Thoracic aorta (tissue), 2 donors: ENCODE data around the gene HSD17B14. TPM values are rescaled to one million over a fixed set of nuclear protein-coding genes. Genes with fewer than 3 reads are reported as not detected.
A peak's percentile ranks its signal among the peaks of the same experiment; 100 is the strongest.

Experiments used
- ATAC-seq: fragments of 150-250 bp; one replicate; pipeline ENCODE4 v1.8.0; 2017; ENCODE audit warnings: low read depth; ENCODE audit not compliant: insufficient number of reproducible peaks, low FRiP score
- DNase-seq: peaks from one replicate; pipeline ENCODE4 v3.0.0-alpha.2; 2020; ENCODE audit warnings: low spot score
- H3K27ac ChIP-seq, 2 donors: fragments of 200-600 bp; sonication (generic); 1 replicate in 1 of 2; 2 replicates in 1 of 2; pipeline ENCODE4 v1.5.1; 2016; ENCODE audit warnings: mild to moderate bottlenecking in 2 of 2, moderate library complexity in 2 of 2
- H3K27me3 ChIP-seq: fragments of 200-600 bp; sonication (generic); replicated peaks from 2 replicates; pipeline ENCODE4 v1.6.0; 2016; ENCODE audit warnings: mild to moderate bottlenecking; ENCODE audit not compliant: insufficient read depth
- H3K36me3 ChIP-seq: fragments of 200-600 bp; sonication (generic); one replicate; pipeline ENCODE4 v1.5.1; 2016
- H3K4me1 ChIP-seq, 2 donors: fragments of 200-600 bp; sonication (generic); 1 replicate in 1 of 2; 2 replicates in 1 of 2; pipeline versions ENCODE4 v1.5.1 to v1.6.0; 2016; ENCODE audit warnings: low read depth in 2 of 2, mild to moderate bottlenecking in 1 of 2; ENCODE audit not compliant: control insufficient read depth in 1 of 2
- H3K4me3 ChIP-seq: fragments of 200-600 bp; sonication (generic); 2 replicates; pipeline ENCODE4 v1.5.1; 2016; ENCODE audit warnings: mild to moderate bottlenecking
- H3K9me3 ChIP-seq: fragments of 200-600 bp; sonication (generic); 2 replicates; pipeline ENCODE4 v1.5.1; 2016
- total RNA-seq, 2 donors: library from RNA; depleted of rRNA; stranded (reverse); fragments of >200 nt; gene quantifications; one replicate each; pipeline versions ENCODE4 v1.1.0 to v1.2.3, GENCODE V29; 2016
- TF ChIP-seq, protein P1 (sequence below): fragments of 200-600 bp; sonication (generic); IDR thresholded peaks from one replicate; pipeline ENCODE4 v1.5.1; 2019; ENCODE audit warnings: antibody characterized with exemption

HSD17B14 gene
- total RNA-seq, 2 donors from 2014 or later, result 10.2 to 16.8 TPM

- no peak for ATAC-seq
- Histone ChIP-seq H3K9me3 (no peaks in the 10 kb centered on the region), H3K27ac (peak overlapping the region; percentile 81 to 91), H3K36me3 (peaks cover 4% of the 10 kb centered on the region), H3K4me1 (peaks cover 6 to 26% of the 10 kb centered on the region in 2 donors), H3K4me3 (peak overlapping the region; percentile 83), H3K27me3 (no peaks in the 10 kb centered on the region)
- no peak for DNase-seq
- TF ChIP-seq, protein P1, sequence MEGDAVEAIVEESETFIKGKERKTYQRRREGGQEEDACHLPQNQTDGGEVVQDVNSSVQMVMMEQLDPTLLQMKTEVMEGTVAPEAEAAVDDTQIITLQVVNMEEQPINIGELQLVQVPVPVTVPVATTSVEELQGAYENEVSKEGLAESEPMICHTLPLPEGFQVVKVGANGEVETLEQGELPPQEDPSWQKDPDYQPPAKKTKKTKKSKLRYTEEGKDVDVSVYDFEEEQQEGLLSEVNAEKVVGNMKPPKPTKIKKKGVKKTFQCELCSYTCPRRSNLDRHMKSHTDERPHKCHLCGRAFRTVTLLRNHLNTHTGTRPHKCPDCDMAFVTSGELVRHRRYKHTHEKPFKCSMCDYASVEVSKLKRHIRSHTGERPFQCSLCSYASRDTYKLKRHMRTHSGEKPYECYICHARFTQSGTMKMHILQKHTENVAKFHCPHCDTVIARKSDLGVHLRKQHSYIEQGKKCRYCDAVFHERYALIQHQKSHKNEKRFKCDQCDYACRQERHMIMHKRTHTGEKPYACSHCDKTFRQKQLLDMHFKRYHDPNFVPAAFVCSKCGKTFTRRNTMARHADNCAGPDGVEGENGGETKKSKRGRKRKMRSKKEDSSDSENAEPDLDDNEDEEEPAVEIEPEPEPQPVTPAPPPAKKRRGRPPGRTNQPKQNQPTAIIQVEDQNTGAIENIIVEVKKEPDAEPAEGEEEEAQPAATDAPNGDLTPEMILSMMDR, result no peak
These were observed 26.1 kb downstream of the HSD17B14 start for GRCh38 chr19:48810151-48810550.

DNA sequence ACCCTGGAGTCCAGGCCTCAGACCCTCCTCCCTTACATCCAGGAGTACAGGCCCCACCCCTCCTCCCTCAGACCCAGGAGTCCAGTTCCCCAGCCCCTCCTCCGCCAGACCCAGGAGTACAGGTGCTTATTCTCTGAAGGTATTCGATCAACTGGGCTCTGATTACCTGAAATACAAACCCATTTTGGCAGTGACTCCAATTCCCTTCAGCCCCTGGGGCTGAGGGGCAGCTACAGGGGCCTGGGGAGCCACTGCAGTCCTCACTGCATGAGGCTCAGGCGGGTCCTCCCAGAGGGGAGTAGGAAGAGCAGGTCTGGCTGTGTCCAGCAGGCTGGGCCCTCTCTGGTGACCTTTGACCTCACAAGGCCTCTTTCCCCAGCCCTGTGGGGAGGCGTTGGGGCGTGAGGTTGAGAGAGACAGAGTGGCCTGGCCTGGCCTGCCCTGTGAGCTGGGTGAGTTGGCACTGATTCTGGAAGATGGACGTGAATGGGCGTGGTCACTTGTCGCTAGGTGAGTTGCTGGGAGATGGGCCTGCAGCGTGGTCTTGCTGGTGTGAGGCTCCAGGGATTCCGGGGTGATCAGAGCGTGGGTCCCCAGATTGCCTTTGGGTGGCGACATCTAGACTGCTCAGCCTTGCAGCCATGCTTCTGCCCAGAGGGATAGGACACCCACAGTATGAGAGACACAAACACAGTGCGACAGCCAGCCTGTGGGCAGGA, 28.5 kb downstream of the HSD17B14 start:
- Histone ChIP-seq H3K4me1 (peaks cover 6 to 23% of the 10 kb centered on the region in 2 donors), H3K9me3 (no peaks in the 10 kb centered on the region), H3K36me3 (peaks cover 4% of the 10 kb centered on the region), H3K4me3 (no peak overlapping the region), H3K27ac (no peak overlapping the region), H3K27me3 (no peaks in the 10 kb centered on the region)
- TF ChIP-seq, protein P1, result no peak
- ATAC-seq (no peak), DNase-seq (no peak)

- H3K4me3 ChIP-seq, result no peak overlapping the region
- DNase-seq (no peak), ATAC-seq (no peak)
- H3K27ac ChIP-seq, result no peak overlapping the region
- TF ChIP-seq, protein P1, result no peak
- peaks cover 6 to 17% of the 10 kb centered on the region in 2 donors for H3K4me1 ChIP-seq
- H3K27me3 ChIP-seq, result no peaks in the 10 kb centered on the region
- H3K9me3 ChIP-seq, result no peaks in the 10 kb centered on the region
- H3K36me3 ChIP-seq, result peaks cover 4% of the 10 kb centered on the region
These were observed 29.3 kb downstream of the HSD17B14 start for GRCh38 chr19:48806818-48807589.

DNA sequence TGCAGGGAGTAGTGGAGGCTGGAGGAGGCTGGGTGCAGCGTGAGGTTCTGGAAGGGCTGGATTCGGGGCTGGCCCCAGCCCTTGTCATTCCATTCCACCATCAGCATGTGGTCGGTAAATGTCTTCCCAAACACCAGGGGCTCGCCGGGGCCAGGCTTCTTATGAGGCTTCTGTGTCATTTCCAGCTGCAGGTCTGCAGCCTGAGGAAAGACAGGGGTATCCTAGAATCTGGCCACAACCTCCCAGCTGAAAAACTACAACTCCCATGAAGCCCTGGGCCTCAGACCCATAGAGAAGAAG, 29.8 kb downstream of the HSD17B14 start:
- DNase-seq (no peak), ATAC-seq (no peak)
- H3K27ac ChIP-seq, result no peak overlapping the region
- TF ChIP-seq, protein P1, result no peak
- H3K4me1 ChIP-seq, result peaks cover 6 to 17% of the 10 kb centered on the region in 2 donors
- peaks cover 4% of the 10 kb centered on the region for H3K36me3 ChIP-seq
- no peaks in the 10 kb centered on the region for H3K27me3 ChIP-seq
- H3K4me3 ChIP-seq, result no peak overlapping the region
- no peaks in the 10 kb centered on the region for H3K9me3 ChIP-seq

DNA sequence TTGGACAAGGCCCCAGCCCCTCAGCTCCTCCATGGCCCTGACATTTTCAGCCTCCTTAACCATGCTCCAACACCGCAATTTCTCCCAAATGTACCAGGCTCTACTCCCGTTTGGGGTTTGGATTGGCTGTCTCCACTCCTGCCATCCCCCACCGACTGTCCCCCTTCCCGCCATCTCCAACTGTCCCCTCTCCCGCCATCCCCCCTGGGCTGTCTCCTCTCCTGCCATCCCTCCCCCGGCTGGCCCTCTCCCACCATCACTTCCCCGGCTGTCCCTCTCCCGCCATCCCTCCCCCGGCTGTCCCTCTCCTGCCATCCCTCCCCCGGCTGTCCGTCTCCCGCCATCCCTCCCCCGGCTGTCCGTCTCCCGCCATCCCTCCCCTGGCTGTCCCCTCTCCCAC, 30.8 kb downstream of the HSD17B14 start:
- no peak for DNase-seq
- no peak for ATAC-seq
- Histone ChIP-seq H3K36me3 (peaks cover 4% of the 10 kb centered on the region), H3K9me3 (no peaks in the 10 kb centered on the region), H3K4me1 (peaks cover 6 to 17% of the 10 kb centered on the region in 2 donors), H3K27ac (no peak overlapping the region), H3K4me3 (no peak overlapping the region), H3K27me3 (no peaks in the 10 kb centered on the region)
- TF ChIP-seq, protein P1, result no peak
